Fibroblast of mammary gland (primary cell): ENCODE results near the gene RNF126.

ENCODE experiments used
- DNase-seq: peaks from one replicate; pipeline ENCODE4 v3.0.0-alpha.2; 2010; ENCODE audit warnings: low read depth
- H3K4me3 ChIP-seq: 2 replicates; pipeline ENCODE4 v1.5.1; 2011; ENCODE audit warnings: low read depth, mild to moderate bottlenecking, low read length, moderate library complexity; ENCODE audit not compliant: control insufficient read depth
- TF ChIP-seq, protein P1 (sequence below): conservative IDR thresholded peaks from 2 replicates; pipeline ENCODE4 v1.5.1; 2011; ENCODE audit warnings: low read depth, low read length, inconsistent platforms; ENCODE audit not compliant: control insufficient read depth, insufficient read depth

RNF126 gene

DNA sequence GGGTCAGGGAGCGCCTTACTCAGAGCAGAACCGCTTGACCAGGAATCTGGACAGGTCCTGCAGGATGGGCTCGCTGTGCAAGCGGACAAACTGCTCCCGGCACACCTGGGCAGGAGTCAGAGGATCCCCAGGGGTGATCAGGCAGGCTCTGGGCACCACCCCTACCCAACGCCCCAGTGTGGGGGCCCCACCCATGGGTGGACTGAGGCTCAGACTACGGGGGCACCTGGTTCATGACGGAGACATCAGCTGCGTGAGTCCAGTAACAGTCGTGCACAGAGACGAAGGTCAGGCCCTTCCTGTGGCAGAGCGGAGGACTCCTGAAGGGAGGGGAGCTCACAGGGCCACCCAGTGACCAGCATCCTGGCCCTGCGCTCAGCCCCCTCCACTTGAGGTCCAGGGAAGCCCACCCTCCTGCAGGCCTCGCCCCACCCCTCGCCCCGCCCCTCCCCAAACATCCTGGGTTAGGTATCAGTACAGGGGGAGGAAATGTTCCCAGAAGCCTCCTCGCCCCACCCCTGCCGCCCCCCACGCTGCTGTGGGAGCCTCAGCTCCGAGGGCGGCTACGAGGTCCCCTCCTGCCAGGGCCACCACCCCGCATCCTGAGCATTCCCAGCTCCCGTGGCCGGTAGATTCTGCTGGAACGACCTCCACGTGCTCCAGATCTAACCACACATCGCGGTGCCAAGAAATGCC lies 45.3 kb downstream of the RNF126 start:
- DNase-seq, result no peak
- TF ChIP-seq, protein P1, sequence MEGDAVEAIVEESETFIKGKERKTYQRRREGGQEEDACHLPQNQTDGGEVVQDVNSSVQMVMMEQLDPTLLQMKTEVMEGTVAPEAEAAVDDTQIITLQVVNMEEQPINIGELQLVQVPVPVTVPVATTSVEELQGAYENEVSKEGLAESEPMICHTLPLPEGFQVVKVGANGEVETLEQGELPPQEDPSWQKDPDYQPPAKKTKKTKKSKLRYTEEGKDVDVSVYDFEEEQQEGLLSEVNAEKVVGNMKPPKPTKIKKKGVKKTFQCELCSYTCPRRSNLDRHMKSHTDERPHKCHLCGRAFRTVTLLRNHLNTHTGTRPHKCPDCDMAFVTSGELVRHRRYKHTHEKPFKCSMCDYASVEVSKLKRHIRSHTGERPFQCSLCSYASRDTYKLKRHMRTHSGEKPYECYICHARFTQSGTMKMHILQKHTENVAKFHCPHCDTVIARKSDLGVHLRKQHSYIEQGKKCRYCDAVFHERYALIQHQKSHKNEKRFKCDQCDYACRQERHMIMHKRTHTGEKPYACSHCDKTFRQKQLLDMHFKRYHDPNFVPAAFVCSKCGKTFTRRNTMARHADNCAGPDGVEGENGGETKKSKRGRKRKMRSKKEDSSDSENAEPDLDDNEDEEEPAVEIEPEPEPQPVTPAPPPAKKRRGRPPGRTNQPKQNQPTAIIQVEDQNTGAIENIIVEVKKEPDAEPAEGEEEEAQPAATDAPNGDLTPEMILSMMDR, result no peak
- H3K4me3 ChIP-seq, result no peak overlapping the region

DNA sequence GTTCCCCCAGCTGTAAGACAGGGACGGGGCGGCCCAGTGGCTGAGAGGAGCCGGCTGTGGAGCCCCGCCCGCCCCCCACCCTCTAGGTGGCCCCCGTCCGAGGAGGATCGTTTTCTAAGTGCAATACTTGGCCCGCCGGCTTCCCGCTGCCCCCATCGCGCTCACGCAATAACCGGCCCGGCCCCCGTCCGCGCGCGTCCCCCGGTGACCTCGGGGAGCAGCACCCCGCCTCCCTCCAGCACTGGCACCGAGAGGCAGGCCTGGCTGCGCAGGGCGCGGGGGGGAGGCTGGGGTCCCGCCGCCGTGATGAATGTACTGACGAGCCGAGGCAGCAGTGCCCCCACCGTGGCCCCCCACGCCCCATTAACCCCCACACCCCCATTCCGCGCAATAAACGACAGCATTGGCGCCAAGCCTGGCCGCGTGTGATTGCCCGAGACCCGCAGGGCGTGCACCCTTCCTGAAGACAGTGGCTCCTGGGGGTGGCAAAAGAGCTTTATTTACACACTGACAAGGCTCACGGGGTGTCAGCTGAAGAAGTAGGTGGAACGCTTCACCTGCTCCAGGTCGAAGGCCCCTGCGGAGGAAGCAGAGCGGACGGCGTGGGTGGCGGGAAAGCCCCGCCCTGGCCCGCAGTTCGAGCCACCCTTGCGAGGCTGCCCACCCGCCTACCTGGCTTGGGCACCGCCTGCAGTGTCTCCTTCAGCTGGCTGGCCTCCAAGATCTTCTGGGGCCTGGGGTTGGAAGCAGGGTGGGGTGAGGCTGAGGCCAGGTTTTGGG lies 46.1 kb downstream of the RNF126 start:
- TF ChIP-seq, protein P1, result no peak
- H3K4me3 ChIP-seq, result no peak overlapping the region
- no peak for DNase-seq

DNA sequence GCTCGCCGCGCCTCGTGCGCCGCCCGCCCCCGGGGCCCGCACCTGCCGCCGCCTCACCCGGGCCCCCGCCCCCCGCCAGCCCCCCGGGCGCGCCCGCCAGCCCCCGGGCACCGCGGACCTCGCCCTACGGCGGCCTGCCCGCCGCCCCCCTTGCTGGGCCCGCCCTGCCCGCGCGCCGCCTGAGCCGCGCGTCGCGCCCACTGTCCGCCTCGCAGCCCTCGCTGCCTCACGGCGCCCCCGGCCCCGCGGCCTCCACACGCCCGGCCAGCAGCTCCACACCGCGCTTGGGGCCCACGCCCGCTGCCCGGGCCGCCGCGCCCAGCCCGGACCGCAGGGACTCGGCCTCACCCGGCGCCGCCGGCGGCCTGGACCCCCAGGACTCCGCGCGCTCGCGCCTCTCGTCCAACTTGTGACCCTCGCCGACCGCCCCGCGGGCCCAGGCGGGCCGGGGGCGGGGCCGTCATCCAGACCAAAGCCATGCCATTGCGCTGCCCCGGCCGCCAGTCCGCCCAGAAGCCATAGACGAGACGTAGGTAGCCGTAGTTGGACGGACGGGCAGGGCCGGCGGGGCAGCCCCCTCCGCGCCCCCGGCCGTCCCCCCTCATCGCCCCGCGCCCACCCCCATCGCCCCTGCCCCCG lies 46.8 kb downstream of the RNF126 start:
- DNase-seq, result no peak
- TF ChIP-seq, protein P1, result no peak
- H3K4me3 ChIP-seq, result no peak overlapping the region

DNA sequence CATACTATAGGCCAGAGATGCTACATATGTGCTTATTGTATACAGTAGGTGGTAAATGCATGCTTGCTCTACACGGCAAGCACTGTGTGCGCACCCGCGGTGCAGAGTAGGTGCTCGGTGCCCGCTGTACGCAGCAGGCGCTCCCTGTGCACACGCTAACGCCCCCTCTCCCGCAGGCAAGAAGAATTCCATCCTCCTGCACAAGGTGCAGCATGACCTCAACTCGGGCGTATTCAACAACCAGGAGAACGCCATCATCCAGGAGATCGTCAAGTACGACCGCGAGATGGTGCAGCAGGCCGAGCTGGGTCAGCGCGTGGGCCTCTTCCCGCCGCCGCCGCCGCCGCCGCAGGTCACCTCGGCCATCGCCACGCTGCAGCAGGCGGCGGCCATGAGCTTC lies 47.4 kb downstream of the RNF126 start:
- TF ChIP-seq, protein P1, result no peak
- DNase-seq, result peak; percentile 26
- no peak overlapping the region for H3K4me3 ChIP-seq

DNA sequence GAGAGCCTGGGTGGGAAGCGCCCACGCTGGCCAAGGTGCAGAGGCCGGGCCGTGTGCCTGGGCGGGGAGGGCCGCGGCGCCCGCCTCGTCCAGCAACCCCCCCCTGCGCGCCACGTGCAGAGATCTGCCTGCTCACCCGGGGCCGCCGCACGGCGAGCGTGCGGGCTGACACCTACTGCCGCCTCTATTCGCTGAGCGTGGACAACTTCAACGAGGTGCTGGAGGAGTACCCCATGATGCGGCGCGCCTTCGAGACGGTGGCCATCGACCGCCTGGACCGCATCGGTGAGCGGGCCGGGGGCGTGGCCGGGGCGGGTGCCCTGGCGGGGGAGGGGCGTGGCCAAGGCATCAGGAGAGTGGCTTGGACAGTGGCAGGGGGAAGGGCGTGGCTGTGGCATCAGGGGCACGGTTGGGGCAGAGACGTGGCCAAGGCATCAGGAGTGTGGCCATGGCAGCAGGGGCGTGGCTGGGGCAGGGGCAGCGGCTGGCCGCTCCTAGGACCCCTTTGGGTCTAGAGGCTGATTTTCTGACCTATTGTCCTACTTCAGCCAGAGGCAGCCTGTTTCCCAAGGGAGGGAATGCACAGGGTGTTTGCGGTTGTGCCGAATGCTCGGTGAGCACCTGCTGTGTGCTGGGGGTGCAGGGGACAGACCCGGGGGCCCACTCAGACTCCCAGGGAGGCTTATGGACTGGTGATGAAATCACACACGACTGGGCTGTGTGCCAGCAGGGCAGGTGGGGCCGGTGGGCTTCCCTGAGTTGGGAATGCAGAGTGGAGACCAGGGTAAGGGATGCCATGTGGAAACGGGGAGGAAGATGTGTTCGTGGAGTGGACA lies 49.1 kb downstream of the RNF126 start:
- H3K4me3 ChIP-seq, result no peak overlapping the region
- DNase-seq, result no peak
- TF ChIP-seq, protein P1, result no peak

DNA sequence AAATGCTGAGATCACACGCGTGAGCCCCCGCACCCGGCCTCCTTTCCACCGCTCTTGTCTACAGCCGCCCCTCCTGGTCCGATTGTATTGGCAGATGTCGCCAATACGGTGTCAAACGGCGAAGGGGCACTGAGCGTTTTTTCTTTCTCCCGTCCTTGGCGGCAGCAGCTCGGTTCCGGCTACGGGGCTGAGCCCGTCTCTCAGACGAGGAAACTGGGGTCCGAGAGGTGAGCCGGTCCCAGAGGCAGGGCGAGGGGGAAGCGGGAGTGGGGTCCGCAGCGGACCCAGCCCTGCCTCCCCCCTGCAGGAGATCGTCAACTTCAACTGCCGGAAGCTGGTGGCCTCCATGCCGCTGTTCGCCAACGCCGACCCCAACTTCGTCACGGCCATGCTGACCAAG lies 50.1 kb downstream of the RNF126 start:
- DNase-seq, result no peak
- H3K4me3 ChIP-seq, result no peak overlapping the region
- TF ChIP-seq, protein P1, result no peak
